AG10803 (cell line): ENCODE data around the gene GIPC1.

Source experiments
- DNase-seq: peaks from one replicate; pipeline ENCODE4 v3.0.0; 2010; ENCODE audit warnings: low read depth
- H3K4me3 ChIP-seq: 2 replicates; pipeline ENCODE4 v1.5.1; 2011; ENCODE audit warnings: mild to moderate bottlenecking, low read length, control low read depth
- CTCF ChIP-seq: conservative IDR thresholded peaks from 2 replicates; pipeline ENCODE4 v1.5.1; 2011; ENCODE audit warnings: mild to moderate bottlenecking, low read length, control low read depth, inconsistent platforms

Gene GIPC1

GRCh38 chr19:14536926-14537692 is 41.2 kb upstream of the GIPC1 start:
- peak; percentile 40 for DNase-seq
- no peak overlapping the region for H3K4me3 ChIP-seq

GRCh38 chr19:14533450-14533849 is 37.5 kb upstream of the GIPC1 start:
- no peak for TF ChIP-seq CTCF
- DNase-seq: no peak
- no peak overlapping the region for H3K4me3 ChIP-seq

More at GRCh38 chr19:14536926-14537692, 41.2 kb upstream of the GIPC1 start:
- TF ChIP-seq CTCF: no peak

GRCh38 chr19:14530506-14530905 is 34.6 kb upstream of the GIPC1 start:
- no peak for TF ChIP-seq CTCF

GRCh38 chr19:14530005-14530348 is 34.0 kb upstream of the GIPC1 start:
- H3K4me3 ChIP-seq: peak overlapping the region; percentile 78
- no peak for DNase-seq
- TF ChIP-seq CTCF: no peak

More at GRCh38 chr19:14530506-14530905, 34.6 kb upstream of the GIPC1 start:
- DNase-seq: no peak
- peak overlapping the region; percentile 78 for H3K4me3 ChIP-seq

- H3K4me3 ChIP-seq: peak within 1 kb of the TSS; percentile 78
- no peak for TF ChIP-seq CTCF
- DNase-seq: peak; percentile 100
These were observed 33.5 kb upstream of the GIPC1 start, which contains the start of gene TECR for GRCh38 chr19:14529254-14530004. Gene TECR, plus strand, starts transcription at chr19:14529594. Its CDS starts 103 bp downstream, at chr19:14529697.

- no peak for TF ChIP-seq CTCF
- no peak for DNase-seq
- H3K4me3 ChIP-seq: peak overlapping the region; percentile 77
These were observed 32.7 kb upstream of the GIPC1 start for GRCh38 chr19:14528419-14529253.
